SK-N-MC (cell line): ENCODE measurements around the gene MLKL.

ENCODE experiments used
- EZH2 ChIP-seq: fragments of 200-600 bp; sonication (generic); IDR thresholded peaks from one replicate; pipeline ENCODE4 v1.6.1; 2017; ENCODE audit warnings: antibody characterized with exemption
- FOXP2 ChIP-seq: optimal IDR thresholded peaks from 2 replicates; pipeline ENCODE3; 2011; ENCODE audit warnings: mild to moderate bottlenecking, moderate library complexity; ENCODE audit not compliant: insufficient read depth; ENCODE audit errors: extremely low read length, control extremely low read depth
- POLR2AphosphoS5 ChIP-seq: IDR thresholded peaks from 2 replicates; pipeline ENCODE4 v1.6.1; 2012; ENCODE audit warnings: mild to moderate bottlenecking, low read depth, low read length, borderline replicate concordance

- TF ChIP-seq EZH2 (no peak), POLR2AphosphoS5 (no peak), FOXP2 (no peak)
Observed at GRCh38 chr16:74691093-74691855, 9.4 kb downstream of the MLKL start.
